GM21619 (cell line): ENCODE measurements around the gene UGT1A8.
A peak's percentile ranks its signal among the peaks of the same experiment; 100 is the strongest.
"Not testable (repeated sequence)": the region's sequence is repeated elsewhere in the genome, so short reads cannot be mapped to it uniquely, and the experiment has no call there.

Experiments used
- ATAC-seq: cut with Tn5 transposase; IDR thresholded peaks from one replicate; pipeline ENCODE4 v1.9.1; 2021; ENCODE audit not compliant: unreplicated experiment

Gene UGT1A8

GRCh38 chr2:233617476-233617875, at the start of gene UGT1A8:
TSS of gene UGT1A8 (plus strand) at chr2:233617633. CDS start at chr2:233617708, 75 bp downstream.
- not testable (repeated sequence) for ATAC-seq

- no peak for ATAC-seq
These were observed 46.4 kb upstream of the UGT1A8 start for GRCh38 chr2:233571001-233571400.

- no peak for ATAC-seq
These were observed 46.0 kb upstream of the UGT1A8 start for GRCh38 chr2:233571462-233571861.

GRCh38 chr2:233572468-233572867, 45.0 kb upstream of the UGT1A8 start:
- no peak for ATAC-seq

GRCh38 chr2:233577341-233577740, 40.1 kb upstream of the UGT1A8 start:
- not testable (repeated sequence) for ATAC-seq

- not testable (repeated sequence) for ATAC-seq
These were observed 34.0 kb upstream of the UGT1A8 start for GRCh38 chr2:233583217-233583965.

GRCh38 chr2:233584210-233584609, 33.2 kb upstream of the UGT1A8 start:
- ATAC-seq, result no peak

- ATAC-seq, result no peak
These were observed 29.0 kb upstream of the UGT1A8 start for GRCh38 chr2:233588400-233588799.

- ATAC-seq, result not testable (repeated sequence)
These were observed 24.7 kb upstream of the UGT1A8 start for GRCh38 chr2:233592706-233593105.

- peak; percentile 62 for ATAC-seq
These were observed 24.2 kb upstream of the UGT1A8 start for GRCh38 chr2:233593201-233593600.

GRCh38 chr2:233597522-233597921, 19.9 kb upstream of the UGT1A8 start:
- no peak for ATAC-seq

GRCh38 chr2:233598952-233599351, 18.5 kb upstream of the UGT1A8 start:
- ATAC-seq, result no peak

GRCh38 chr2:233600386-233600785, 17.0 kb upstream of the UGT1A8 start:
- no peak for ATAC-seq

- ATAC-seq, result no peak
These were observed 15.4 kb upstream of the UGT1A8 start for GRCh38 chr2:233602076-233602475.

GRCh38 chr2:233603520-233603919, 13.9 kb upstream of the UGT1A8 start:
- no peak for ATAC-seq

- no peak for ATAC-seq
These were observed 12.6 kb upstream of the UGT1A8 start for GRCh38 chr2:233604826-233605225.

- no peak for ATAC-seq
These were observed 11.8 kb upstream of the UGT1A8 start for GRCh38 chr2:233605680-233606079.

- ATAC-seq, result no peak
These were observed 6.1 kb upstream of the UGT1A8 start for GRCh38 chr2:233611284-233611683.

GRCh38 chr2:233620204-233620603, 2.8 kb downstream of the UGT1A8 start:
- no peak for ATAC-seq

- ATAC-seq, result not testable (repeated sequence)
These were observed 4.4 kb downstream of the UGT1A8 start for GRCh38 chr2:233621863-233622262.

- ATAC-seq, result no peak
These were observed 10.0 kb downstream of the UGT1A8 start for GRCh38 chr2:233627331-233628025.

- not testable (repeated sequence) for ATAC-seq
These were observed 18.9 kb downstream of the UGT1A8 start, which contains the start of gene UGT1A10 for GRCh38 chr2:233636306-233636705. TSS of gene UGT1A10 (plus strand) at chr2:233636448. CDS start at chr2:233636523, 75 bp downstream.
